ENCODE results near the gene FZR1. TPM values are rescaled to one million over a fixed set of nuclear protein-coding genes. Genes with fewer than 3 reads are reported as not detected.

FZR1 gene
- polyA plus RNA-seq, 5 donors, result 37.0 to 63.1 (median 50.3) TPM

DNA sequence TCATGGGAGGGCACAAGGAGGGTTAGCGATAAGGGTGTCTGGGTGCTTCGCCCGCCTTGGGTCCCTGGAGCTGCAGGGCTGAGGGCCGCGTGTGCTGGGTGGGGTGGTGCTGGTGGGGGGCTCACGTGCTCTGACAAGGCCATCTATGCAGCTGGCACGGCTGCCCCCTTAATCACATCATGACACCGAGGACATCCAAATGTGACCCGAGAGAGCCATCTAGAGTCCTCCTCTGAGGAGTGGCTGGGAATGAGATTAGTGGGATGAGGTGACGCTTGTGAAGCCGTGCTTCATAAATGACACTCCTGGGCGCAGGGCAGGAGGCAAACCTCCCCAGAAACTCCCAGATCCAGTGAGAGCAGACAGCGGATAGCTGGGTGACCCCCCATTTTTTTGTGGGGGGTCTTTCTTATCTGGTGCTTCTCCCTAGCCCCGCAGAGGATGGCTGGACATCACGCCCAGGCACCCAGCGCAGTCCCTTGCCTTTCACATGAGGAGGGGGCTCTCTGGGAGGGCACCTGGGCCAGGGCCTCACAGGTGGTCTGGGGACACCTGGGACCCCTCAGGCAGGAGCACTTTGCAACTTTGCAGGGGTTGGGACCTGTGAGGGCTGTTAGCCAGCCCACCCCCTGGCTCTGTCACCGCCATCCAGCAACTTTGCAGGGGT is 6.6 kb downstream of the FZR1 start:
- no peak for DNase-seq

DNA sequence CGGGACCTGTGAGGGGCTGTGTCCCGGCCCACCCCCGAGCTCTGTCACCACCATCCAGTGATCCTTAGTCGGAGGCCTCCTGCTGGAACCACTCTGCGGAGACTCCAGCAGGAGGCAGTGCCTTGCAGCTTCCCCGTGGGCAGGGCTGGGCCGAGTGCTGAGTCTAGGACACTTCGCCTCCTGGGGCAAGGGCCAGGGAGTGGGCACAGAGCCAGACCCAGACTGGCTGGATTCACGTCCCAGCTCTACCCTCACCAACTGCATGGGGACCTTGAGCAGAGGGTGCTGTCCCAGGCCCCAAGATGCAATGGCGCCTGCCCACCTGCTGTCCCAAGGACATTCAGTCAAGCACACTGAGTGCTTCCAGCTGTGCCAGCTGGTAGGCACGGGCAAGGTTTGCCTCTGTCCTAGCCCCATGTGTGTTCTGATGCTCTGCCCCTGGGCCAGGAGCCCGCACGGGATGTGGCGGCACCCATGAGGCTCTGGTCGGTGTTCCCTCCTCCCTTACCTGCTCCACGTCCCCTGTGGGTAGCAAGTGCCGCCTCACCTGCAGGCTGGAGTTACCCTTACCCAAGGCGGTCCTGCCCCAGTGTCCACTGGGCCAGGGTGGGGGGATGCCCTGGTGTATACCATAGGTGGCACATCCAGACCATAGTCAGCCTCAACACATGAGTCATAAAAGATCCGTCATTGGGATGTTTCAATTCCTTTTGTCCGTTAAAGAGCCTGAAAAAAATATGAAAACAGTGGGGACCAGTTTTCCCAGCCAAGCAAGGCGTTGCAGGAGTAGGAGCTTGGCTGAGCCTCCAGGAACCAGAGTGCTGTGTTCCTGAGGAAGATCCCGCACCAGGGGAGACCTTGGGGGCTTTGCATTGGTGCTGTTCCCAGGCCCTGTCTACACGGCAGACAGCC is 7.4 kb downstream of the FZR1 start:
- DNase-seq, result no peak

DNA sequence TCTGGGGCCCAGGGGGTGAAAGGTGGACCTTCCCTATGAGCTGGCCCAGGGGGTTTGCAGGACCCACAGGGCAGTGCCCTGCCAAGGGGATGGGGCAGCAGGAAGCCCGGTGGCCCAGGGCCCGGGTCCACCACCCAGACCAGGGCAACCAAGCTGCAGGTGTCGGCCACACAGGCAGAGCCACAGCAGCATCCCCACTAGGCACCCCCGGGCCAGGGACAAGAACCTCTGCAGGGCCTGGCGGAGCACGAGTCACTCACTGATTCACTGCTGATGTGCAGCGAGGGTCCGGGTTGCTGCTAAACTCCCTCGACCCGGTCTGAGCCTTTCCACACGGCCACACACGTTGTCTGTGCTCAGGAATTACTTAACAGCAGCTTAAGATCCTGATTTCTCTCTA is 8.8 kb downstream of the FZR1 start:
- no peak for DNase-seq

DNA sequence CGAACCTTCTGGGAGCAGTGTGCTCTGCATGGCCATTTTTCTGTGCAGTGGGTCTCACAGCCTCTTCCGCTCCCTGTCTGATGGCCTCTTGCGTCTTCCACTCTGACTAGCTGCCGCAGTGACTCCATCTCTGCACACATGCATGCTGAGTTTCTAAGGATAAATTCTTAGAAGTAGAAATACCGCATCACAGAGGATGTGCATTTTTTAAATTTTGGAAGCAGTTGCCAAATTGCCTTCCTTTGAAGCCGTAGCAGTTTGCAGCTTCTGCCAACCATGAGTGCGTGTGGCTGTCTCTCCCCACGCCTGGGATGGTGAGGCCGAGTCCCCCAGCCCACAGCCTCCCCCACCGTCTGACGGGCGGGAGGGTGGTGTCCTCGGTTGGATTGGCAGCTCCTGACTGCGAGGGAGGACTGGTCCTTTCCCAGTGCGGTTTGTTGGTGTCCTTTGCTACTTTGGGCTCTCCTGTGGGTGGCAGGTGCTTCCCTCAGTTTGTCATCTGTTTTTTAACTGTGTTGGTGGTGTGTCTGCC is 9.8 kb downstream of the FZR1 start:
- no peak for DNase-seq

DNA sequence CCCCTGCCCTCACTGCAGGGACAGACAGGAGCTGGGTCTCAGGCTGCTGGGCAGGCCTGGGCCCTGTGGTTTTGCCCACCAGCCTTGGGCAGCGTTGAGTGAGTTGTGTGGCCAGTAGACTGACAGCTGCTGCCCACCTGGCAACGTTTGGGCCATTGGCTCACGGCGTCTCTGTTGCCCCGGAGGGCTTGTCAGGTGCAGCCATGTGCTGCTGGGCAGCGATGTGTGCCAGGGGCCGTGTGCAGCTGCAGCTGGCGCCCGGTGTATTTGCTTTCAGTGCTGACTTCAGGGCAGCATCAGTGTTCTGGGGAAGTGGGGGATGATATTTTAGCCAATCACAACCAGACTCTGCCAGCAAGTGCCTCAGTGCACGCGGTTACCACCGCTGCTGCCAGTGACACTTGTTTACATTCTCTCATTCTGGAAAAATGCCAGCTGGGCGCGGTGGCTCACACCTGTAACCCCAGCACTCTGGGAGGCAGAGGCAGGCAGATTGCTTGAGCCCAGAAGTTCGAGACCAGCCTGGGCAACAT is 10.6 kb downstream of the FZR1 start:
- DNase-seq, result no peak

DNA sequence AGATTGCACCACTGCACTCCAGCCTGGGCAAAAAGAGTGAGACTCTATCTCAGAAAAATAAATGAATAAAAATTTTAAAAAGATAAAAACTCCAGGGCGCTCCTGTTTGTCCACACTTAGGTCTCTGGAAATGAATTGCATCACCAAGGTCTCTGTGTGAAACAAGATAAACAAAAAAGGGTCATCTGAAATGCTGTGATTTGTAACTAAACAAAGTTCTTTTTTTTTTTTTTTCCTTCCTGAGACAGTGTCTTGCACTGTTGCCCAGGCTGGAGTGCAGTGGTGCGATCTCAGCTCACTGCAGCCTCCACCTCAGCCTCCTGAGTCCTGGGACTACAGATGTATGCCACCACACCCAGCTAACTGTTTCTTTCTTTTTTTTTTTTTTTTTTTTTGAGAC is 11.5 kb downstream of the FZR1 start:
- no peak for DNase-seq

DNA sequence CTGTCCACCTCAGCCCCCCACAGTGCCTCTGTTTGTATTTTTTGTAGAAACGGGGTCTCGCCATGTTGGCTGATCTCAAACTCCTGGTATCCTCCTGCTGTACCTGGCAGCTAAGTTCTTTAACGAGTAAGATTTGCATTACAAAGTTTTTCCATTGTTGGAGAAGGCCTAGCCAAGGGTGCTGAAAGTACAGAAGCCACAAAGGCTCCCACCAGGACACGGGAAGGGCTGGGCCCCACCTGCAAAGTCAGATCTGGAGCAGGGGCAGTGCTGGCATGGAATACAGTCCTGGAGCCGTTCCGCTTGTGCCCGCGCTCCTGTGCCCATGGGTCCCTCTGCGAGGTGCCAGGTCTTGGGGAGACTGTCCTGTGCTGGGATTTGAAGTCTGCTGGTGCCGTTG is 12.1 kb downstream of the FZR1 start:
- DNase-seq, result no peak

DNA sequence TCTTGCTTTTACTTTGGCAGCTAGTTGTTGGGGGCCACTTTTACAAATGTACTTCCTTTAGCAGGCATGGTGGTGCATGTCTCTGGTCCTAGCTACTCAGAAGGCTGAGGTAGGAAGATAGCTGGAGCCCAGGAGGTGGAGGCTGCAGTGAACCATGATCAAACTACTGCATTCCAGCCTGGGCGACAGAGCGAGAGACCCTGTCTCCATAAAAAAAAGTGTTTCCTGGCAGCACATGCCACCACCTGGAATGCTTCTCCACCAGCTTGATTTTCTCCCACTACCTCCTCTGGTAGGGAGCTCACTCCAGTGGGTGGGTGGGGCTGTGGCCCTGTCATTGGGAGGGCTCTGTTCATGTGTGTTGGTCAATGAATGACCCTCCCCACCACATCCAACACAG is 12.5 kb downstream of the FZR1 start:
- DNase-seq, result no peak

DNA sequence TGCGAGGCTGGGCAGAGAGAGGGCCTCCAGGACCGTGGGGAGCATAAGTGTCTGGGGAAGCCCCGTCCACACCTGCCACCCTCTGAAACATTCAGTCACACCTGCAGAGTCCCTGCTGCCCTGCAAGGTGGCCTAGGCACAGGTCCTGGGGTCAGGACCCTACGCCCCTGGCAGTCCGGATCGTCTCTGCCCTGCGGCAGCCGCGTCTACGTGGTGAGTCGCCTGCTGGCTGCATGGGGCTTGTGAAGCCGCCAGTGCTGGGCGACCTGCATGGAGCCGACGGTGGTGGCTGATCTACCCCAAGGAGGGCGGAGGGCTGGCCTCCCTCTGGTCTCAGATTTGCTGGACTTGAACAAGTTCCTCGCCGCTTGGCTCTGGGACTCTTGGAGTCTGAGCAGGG is 13.0 kb downstream of the FZR1 start:
- no peak for DNase-seq

DNA sequence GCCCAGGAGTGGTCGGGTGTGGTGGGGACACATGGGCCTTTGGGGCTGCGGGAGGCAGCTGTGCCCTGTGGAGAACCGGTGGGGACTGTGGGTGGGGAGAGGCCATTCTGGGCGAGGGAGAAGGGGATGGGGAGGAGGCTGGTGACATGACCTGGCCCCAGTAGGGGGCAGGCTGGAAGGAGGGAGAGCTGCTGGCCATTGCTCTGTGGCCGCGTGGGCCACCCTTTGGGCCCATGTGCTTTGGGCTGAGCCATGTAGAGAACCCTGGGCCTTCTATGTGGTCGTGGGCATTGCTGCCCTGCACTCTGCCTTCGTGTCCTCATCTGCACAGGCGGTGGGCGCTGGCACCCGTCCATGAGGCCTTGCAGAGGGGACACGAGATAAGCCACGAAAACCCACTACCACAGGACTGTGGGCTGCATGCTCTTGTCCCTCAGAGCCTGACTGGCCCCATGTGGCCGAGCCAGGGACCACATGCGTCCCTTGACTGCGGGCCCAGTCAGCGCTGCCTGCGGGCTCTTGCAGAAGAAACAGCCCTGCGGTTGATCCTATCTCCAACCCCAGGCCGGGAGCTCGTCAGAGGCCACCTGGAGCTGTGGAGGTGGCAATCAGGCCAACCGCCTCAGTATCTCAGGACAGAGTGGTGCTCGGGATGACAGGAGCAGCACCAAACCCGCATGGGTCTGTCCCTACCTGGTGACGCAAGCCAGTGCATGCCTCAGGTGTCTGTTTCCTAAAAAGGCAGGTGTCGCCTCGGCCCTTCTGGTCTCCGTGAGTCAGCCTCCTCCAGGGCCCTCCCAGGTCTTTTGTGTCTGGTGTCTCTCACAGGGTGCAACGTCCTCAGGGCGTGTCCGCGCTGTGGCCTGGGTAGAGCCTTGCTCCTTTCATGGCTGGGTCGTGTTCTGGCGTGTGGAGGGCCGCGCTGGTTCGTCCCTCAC is 14.3 kb downstream of the FZR1 start:
- no peak for DNase-seq

DNA sequence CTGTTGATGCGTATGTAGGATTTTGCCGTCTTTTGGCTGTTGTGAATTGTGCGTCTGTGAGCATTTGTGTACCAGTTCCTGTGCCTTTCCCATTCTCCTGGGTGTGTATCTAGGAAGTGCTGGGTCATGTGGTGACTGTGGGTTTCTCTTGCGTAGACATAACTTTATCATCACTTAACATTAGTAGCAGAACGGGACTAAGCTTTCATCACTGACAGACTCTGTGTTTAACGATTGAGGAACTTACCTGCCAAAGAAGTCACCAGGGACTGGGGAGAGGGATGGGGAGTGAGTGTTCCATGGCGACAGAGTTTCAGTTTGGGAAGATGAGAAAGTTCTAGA is 15.0 kb downstream of the FZR1 start:
- DNase-seq, result no peak

DNA sequence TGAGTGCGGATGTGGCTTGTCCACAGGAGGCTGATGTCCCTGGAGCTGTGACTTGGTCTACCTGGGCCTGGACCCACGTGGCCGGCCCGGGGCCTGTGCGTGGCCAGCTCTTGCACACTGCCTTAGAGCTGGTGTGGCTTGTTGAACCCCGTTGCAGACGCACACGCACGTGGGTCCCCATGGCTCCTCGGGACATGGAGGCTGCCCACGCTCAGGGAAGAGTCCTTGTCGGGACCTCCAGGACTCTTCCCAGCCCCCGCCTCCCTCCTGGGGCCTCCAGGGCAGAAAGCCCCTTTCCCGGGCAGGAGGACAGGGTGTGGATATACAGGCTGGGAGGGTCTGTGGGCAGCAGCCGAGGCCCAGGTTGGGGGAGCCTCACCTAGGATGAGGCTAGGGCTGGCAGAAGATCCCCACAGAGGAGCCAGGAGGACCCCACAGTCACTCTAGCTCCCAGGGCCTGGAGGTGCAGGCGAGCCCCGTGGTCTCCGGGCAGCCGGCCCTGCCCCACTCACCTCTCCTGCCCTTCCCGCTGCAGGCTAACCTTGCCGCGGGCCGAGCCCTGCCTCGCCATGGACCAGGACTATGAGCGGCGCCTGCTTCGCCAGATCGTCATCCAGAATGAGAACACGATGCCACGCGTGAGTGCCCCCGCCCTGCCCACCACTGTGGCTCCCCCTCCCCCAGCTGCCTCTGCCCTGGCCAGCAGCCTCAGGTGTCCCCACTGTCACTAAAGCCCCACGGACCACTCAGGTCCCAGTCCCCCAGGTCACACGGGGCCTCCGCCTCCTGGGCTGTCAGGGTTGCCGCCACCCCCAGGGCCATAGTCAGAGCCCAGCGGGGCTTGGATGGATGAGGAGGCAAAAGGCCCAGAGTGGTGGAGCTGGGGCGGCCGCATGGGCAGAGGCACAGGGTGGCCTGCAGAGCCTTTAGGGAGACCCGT is 16.6 kb downstream of the FZR1 start:
- DNase-seq, result no peak

DNA sequence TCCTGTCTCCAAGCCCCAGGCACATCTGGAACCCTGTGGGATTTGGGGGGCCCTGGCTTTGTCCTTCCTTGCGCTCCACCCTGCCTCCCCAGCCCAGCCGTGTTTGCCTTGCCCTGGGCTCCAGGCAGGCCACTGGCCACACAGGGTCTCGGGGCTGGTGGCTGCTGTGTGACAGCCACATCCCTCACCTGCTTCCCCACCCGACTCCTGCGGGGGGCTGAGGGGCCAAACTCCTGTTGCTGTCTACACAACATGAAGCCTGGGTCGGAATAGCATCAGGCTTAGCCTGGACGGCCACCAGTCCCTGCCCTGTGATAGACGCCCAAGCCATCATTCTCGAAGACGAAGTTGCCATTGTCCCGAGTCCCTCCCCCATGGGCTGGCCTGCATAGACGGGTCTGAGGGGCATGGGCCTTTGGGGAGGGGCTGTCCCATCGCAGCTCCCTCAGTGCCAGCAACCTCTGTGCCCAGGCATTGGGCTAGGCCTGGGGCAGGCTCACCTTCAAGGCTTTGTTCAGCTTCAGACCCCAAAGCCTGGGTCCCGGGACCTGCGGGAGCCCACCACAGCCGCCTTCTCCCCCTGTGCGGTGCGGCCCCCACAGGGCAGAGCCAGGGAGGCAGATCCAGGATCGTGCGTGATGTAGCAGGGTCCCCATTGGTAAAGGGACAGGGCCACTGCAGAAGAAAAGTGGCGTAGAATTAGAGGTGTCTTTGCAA is 17.4 kb downstream of the FZR1 start:
- DNase-seq, result no peak

DNA sequence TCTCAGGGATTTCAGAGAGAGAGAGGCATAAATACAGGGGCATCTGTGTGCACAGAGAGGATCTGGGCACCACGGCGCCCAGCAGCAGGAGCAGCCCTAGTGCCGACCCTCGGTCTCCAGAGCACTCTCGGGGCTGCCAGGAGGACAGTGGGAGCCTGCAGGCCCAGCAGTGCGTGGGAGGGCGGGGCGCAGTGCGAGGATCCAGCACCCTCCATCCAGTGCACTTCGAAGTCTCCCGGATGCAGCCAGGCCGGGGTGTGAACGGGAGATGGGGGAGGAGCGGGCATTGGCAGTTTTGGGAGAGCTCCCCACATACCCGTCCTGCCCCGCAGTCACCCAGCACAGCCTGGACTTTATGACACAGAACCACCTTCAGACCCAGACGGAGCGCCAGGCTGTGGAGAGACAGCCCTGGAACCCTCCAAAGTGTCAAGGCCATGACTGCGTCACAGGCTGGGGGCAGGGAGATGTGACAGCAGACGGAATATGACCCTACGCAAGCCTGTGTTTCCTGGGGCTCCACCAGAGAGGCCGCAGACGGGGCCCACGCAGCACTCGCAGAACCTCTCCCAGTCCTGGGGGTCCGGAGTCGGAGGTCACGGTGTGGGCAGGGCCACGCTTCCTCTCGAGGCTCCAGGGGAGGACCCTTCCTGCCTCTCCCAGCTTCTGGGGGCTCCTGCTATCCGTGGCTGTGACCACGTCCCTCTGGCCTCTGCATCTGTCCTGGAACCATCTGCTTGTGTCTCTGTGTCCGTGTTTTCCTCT is 18.1 kb downstream of the FZR1 start:
- no peak for DNase-seq

DNA sequence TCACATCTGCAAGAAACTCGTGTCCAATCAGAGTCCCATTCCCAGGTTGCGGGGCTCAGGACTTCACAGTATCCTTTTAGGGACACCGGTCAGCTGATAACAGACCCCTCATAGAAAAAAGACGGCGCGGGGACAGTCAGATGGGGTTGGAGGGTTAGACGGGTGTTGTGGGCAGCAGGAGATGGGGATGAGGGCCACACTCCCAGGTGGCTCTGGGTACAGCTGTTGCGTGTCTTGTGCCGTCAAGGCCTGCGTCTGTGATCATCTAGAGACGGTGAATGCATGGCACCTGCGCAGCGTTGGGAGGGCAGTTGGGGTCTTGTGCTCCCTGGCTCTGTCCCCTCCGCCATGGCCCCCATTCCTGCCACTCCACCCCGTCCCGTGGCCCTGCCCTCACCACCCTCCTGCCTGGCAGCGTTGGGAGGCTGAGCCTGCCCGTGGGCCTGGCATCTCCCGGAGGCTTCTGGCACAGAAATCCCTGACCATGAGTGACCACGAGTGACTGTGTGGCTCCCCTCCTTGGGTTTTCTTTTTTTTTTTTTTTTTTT is 18.9 kb downstream of the FZR1 start:
- no peak for DNase-seq

DNA sequence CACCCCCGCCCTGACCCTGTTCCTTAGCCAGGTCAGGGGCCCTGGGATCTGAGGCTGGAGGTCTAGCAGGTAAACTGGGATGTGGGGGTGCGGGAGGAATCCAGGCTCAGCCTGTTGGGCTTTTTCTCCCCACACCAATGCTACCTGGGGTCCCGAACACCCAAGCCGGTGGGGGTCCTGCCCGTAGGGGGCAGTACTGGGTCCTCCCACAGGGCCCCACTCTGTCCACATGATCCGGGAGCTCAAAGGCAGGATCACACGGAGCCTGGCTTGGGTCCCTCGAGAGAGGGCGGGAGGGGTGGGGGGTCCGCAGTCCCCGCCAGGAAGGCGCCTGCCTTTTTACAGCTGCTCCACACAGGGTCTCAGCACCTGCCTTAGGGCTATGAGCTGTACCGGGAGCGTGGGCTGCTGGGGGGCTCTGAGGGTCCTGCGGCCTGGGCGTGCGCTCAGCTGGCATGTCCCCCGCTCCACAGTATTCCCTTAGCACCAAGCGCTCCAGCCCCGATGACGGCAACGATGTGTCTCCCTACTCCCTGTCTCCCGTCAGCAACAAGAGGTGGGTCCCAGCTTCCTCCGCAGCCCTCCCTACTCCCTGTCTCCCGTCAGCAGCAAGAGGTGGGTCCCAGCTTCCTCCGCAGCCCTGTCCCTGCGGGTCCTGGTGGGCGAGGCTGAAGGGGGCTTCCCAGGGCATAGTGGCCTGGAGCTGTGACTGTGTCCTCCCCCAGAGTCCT is 20.6 kb downstream of the FZR1 start:
- DNase-seq, result no peak

DNA sequence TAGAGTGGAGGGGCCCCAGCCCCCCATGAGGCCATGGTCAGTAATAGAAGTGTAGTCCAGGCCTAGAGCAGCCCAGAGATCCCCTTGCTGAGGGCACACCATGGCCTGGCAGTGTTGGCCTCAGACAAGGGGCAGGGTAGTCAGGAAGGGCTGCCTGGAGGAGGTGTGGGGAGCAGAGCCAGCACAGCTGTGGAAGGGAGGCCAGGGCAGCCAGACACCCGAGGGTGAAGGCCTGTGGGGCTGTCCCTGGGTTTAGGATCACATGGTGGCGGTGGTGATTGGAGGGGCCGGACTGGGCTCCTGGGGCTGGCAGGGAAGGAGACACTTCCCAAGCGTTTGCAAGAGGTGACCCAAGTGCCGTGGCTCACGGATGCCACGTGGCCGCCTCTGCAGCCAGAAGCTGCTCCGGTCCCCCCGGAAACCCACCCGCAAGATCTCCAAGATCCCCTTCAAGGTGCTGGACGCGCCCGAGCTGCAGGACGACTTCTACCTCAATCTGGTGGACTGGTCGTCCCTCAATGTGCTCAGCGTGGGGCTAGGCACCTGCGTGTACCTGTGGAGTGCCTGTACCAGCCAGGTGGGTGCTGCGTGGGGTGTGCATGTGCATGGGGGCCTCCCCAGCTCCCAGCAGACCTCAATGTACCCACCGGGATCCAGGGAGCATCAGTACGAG is 21.3 kb downstream of the FZR1 start:
- DNase-seq, result no peak

DNA sequence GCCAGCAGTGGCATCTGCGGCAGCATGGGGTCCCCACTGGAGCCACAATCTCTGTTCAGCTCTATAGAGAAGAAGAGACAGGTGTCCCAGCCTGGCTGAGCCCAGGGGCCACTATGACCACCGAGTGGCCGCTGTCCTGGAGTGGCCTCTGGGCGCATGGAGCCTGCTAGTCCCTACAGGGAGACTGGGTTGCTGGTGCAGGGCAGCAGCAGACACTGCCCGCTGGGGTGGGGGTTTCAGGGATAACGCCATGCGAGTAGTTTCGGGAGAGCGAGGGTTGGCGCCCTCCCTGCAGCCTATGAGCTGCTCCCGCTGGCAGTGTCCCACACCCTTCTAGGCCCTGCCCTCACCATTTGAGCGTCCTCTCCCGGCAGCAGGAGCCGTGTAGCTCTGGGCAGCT is 22.0 kb downstream of the FZR1 start:
- DNase-seq, result no peak
